Endothelial cell of umbilical vein (primary cell): ENCODE data around the gene PTPRU. TPM values are rescaled to one million over a fixed set of nuclear protein-coding genes. Genes with fewer than 3 reads are reported as not detected.

Experiments
- BruUV-seq: library from RNA; stranded (reverse); fragments of 400-500 nt; replicated peaks from 2 replicates; lab custom pipeline; 2021; lab: Mats Ljungman, UMichigan
- CTCF ChIA-PET: fragments of 300-600, 350-600 bp; sonication (Branson Sonifier 250); formaldehyde crosslinking; loops from one replicate; lab custom pipeline; 2021; ENCODE audit warnings: antibody characterized with exemption, inconsistent platforms; lab: Charles Lee
- POLR2A ChIA-PET: fragments of 300-600, 350-600 bp; sonication (Branson Sonifier 250); formaldehyde crosslinking; loops from one replicate; lab custom pipeline; 2021; ENCODE audit warnings: antibody characterized with exemption, inconsistent platforms; lab: Charles Lee
- DNase-seq: peaks from one replicate; pipeline ENCODE4 v3.0.0-alpha.2; 2011; ENCODE audit warnings: low read depth, low spot score
- FAIRE-seq: peaks from 2 replicates; lab custom pipeline; 2011; peaks lifted over from hg19 to GRCh38; lab: Jason Lieb, UNC
- H2AFZ ChIP-seq: 2 replicates; pipeline ENCODE4 v1.6.0; 2012; ENCODE audit warnings: low read depth, low read length, control low read depth, inconsistent platforms
- H3K27ac ChIP-seq: 2 replicates; pipeline ENCODE4 v1.5.1; 2011; ENCODE audit warnings: low read depth, mild to moderate bottlenecking, control low read depth, low read length, moderate library complexity; ENCODE audit not compliant: insufficient read depth
- H3K27me3 ChIP-seq, 2 experiments: 2 replicates each; pipeline versions ENCODE4 v1.6.0 to v1.6.1; 2011; ENCODE audit warnings: low read length in 2 of 2, mixed read lengths in 1 of 2; ENCODE audit not compliant: control insufficient read depth in 2 of 2, insufficient read depth in 2 of 2
- H3K36me3 ChIP-seq, 2 experiments: 2 replicates in 1 of 2; 3 replicates in 1 of 2; pipeline ENCODE4 v1.5.1; 2011; ENCODE audit warnings: low read length in 2 of 2, mild to moderate bottlenecking in 1 of 2, moderate library complexity in 1 of 2; ENCODE audit not compliant: control insufficient read depth in 2 of 2, insufficient read depth in 2 of 2; ENCODE audit errors: extremely low read depth in 1 of 2
- H3K4me1 ChIP-seq: 3 replicates; pipeline ENCODE4 v1.5.1; 2011; ENCODE audit warnings: mild to moderate bottlenecking, low read length; ENCODE audit not compliant: control insufficient read depth, insufficient read depth; ENCODE audit errors: extremely low read depth
- H3K4me2 ChIP-seq: 2 replicates; pipeline ENCODE4 v1.6.1; 2011; ENCODE audit warnings: low read length, control low read depth, mixed read lengths; ENCODE audit not compliant: insufficient read depth
- H3K4me3 ChIP-seq, 3 experiments: fragments of 200-600 bp in 1 of 3; sonication (generic), shearing (Covaris generic) in 1 of 3; replicated peaks in 1 of 3; 2 replicates each; pipeline ENCODE4 v1.5.1; 2011 to 2016; ENCODE audit warnings: control low read depth in 3 of 3, low read length in 3 of 3, mild to moderate bottlenecking in 2 of 3, inconsistent platforms in 1 of 3, low read depth in 1 of 3, moderate library complexity in 1 of 3; ENCODE audit not compliant: insufficient read depth in 1 of 3
- H3K79me2 ChIP-seq: 2 replicates; pipeline ENCODE4 v1.6.0; 2012; ENCODE audit warnings: low read length, inconsistent platforms; ENCODE audit not compliant: control insufficient read depth, insufficient read depth
- H3K9ac ChIP-seq: replicated peaks from 2 replicates; pipeline ENCODE3; 2011; ENCODE audit warnings: low read length, control low read depth; ENCODE audit not compliant: insufficient read depth; ENCODE audit errors: extremely low read depth
- H3K9me1 ChIP-seq: replicated peaks from 3 replicates; pipeline ENCODE4 v1.6.0; 2011; ENCODE audit warnings: mild to moderate bottlenecking, low read length; ENCODE audit not compliant: control insufficient read depth, insufficient read depth; ENCODE audit errors: extremely low read depth
- H3K9me3 ChIP-seq: replicated peaks from 2 replicates; pipeline ENCODE4 v1.5.1; 2012; ENCODE audit warnings: low read length, inconsistent platforms; ENCODE audit not compliant: control insufficient read depth, insufficient read depth
- H4K20me1 ChIP-seq: replicated peaks from 2 replicates; pipeline ENCODE3; 2011; ENCODE audit warnings: mild to moderate bottlenecking, low read length; ENCODE audit not compliant: control insufficient read depth, insufficient read depth; ENCODE audit errors: extremely low read depth
- EZH2 ChIP-seq: IDR thresholded peaks from 2 replicates; pipeline ENCODE4 v1.6.1; 2012; ENCODE audit warnings: borderline replicate concordance, low read depth, mild to moderate bottlenecking, moderate library complexity, low read length, inconsistent platforms; ENCODE audit not compliant: severe bottlenecking
- FOS ChIP-seq: IDR thresholded peaks from 2 replicates; pipeline ENCODE4 v1.6.1; 2011; ENCODE audit warnings: mild to moderate bottlenecking, low read length, moderate library complexity, borderline replicate concordance; ENCODE audit not compliant: insufficient read depth
- GATA2 ChIP-seq: IDR thresholded peaks from 2 replicates; pipeline ENCODE4 v1.7.0; 2011; ENCODE audit warnings: low read depth, mild to moderate bottlenecking, moderate library complexity, mixed read lengths, low read length; ENCODE audit not compliant: insufficient read length, insufficient read depth
- JUN ChIP-seq: IDR thresholded peaks from 2 replicates; pipeline ENCODE4 v1.6.1; 2011; ENCODE audit warnings: borderline replicate concordance, low read depth; ENCODE audit not compliant: insufficient read length, insufficient read depth
- MYC ChIP-seq: IDR thresholded peaks from one replicate; pipeline ENCODE4 v1.6.1; 2011; ENCODE audit warnings: mild to moderate bottlenecking, low read depth, low read length
- POLR2A ChIP-seq: IDR thresholded peaks from 2 replicates; pipeline ENCODE4 v1.6.1; 2012; ENCODE audit warnings: low read depth, mild to moderate bottlenecking, control low read depth, low read length
- POLR2AphosphoS5 ChIP-seq: IDR thresholded peaks from 2 replicates; pipeline ENCODE4 v1.6.1; 2012; ENCODE audit warnings: low read depth, mild to moderate bottlenecking, control low read depth, low read length, moderate library complexity; ENCODE audit not compliant: insufficient read depth
- dilution Hi-C: fragments of 300-500 bp; cut with MboI; formaldehyde crosslinking; loops from one replicate; pipeline ENCODE4 v1.15.0; 2019; ENCODE audit warnings: low sequenced_read_pairs; ENCODE audit not compliant: extremely low pct_ligation_motif_present
- intact Hi-C: fragments of 100-400 bp; cut with micrococcal nuclease; formaldehyde crosslinking; loops from one replicate; pipeline ENCODE4 v1.10.0; 2022
- polyA plus RNA-seq, 4 experiments: library from polyadenylated mRNA; depleted of rRNA in 3 of 4; stranded (reverse) in 3 of 4; unstranded in 1 of 4; fragments of >200 nt; gene quantifications; 2 replicates each; pipeline versions ENCODE4 v1.2.1 to v1.2.3, GENCODE V29; 2011 to 2012; ENCODE audit warnings: missing spikeins in 1 of 4
- total RNA-seq: library from RNA; stranded (reverse); gene quantifications from 2 replicates; pipeline ENCODE4 v1.2.3, GENCODE V29; 2021
- TF ChIP-seq, protein P1 (sequence below), 2 donors: IDR thresholded peaks; 1 replicate in 1 of 2; 2 replicates in 1 of 2; pipeline ENCODE4 v1.5.1; 2011; ENCODE audit warnings: low read length in 2 of 2, mild to moderate bottlenecking in 2 of 2, moderate library complexity in 2 of 2, control low read depth in 1 of 2, inconsistent platforms in 1 of 2, low read depth in 1 of 2; ENCODE audit not compliant: insufficient read depth in 1 of 2; ENCODE audit errors: extremely low read depth in 1 of 2
- TF ChIP-seq, protein P2 (sequence below): IDR thresholded peaks from 2 replicates; pipeline ENCODE4 v1.6.1; 2011; ENCODE audit not compliant: insufficient read depth, insufficient read length

Gene PTPRU
- total and polyA plus RNA-seq, 2 donors (not counting 3 experiments of a cell fraction or from before 2014, with no cell fraction given): 0.58 to 2.6 TPM

DNA sequence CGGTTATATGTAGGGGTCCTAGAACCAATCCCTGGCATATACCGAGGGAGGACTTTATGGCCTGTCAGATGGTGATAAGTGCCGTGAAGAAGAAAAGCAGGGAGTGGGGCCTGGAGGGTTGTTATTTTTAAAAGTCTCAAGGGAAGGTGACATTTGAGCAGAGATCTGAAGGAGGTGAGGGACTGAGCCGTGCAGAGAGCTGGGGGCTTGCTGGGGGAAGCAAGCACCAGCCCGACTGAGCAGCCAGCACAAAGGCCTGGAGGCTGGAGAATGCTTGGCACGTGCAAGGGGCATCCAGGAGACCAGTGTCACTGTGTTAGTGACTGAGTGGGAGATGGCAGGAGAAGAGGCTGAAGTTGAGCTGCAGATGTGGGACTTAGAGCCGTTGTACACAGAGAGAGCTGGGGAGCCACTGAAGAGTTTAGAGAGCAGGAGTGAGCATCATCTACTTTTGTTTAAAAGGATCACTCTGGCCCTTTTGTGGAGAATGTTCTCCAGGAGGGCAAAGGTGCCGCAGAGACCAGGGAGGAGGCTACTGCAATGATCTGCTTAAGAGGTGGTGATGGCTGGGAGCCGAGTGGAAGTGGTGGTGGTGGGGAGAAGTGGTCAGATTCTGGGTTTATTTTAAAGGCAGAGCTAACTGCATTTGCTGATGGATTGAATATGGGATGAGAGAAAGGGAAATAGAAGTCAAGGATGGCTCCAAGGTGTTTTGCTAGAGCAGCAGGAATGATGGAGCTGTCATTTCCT lies 31.2 kb downstream of the PTPRU start:
- POLR2A ChIA-PET: no interaction called here
- CTCF ChIA-PET: interaction anchor here (1.5 kb wide), 1 partner anchor 1113 kb away, joined by 3 read pairs; no protein-coding TSS in a partner anchor

More for the DNA sequence above, 31.2 kb downstream of the PTPRU start:
- Histone ChIP-seq H3K4me3 (no peak overlapping the region), H3K9me1 (no peaks in the 10 kb centered on the region), H3K4me1 (no peaks in the 10 kb centered on the region), H3K79me2 (no peaks in the 10 kb centered on the region), H3K27me3 (peaks cover 6 to 11% of the 10 kb centered on the region in 2 experiments), H3K36me3 (no peaks in the 10 kb centered on the region), H2AFZ (no peak overlapping the region), H3K27ac (no peak overlapping the region), H3K9ac (no peak overlapping the region), H3K4me2 (no peak overlapping the region), H3K9me3 (no peaks in the 10 kb centered on the region), H4K20me1 (no peaks in the 10 kb centered on the region)
- DNase-seq: no peak
- FAIRE-seq: no peak
- BruUV-seq: no TSS peak
- intact Hi-C loops: no loop called here
- dilution Hi-C loops: no loop called here
- TF ChIP-seq EZH2 (no peak), MYC (no peak), FOS (no peak), GATA2 (no peak), POLR2AphosphoS5 (no peak), POLR2A (no peak), JUN (no peak)
- TF ChIP-seq, protein P1, sequence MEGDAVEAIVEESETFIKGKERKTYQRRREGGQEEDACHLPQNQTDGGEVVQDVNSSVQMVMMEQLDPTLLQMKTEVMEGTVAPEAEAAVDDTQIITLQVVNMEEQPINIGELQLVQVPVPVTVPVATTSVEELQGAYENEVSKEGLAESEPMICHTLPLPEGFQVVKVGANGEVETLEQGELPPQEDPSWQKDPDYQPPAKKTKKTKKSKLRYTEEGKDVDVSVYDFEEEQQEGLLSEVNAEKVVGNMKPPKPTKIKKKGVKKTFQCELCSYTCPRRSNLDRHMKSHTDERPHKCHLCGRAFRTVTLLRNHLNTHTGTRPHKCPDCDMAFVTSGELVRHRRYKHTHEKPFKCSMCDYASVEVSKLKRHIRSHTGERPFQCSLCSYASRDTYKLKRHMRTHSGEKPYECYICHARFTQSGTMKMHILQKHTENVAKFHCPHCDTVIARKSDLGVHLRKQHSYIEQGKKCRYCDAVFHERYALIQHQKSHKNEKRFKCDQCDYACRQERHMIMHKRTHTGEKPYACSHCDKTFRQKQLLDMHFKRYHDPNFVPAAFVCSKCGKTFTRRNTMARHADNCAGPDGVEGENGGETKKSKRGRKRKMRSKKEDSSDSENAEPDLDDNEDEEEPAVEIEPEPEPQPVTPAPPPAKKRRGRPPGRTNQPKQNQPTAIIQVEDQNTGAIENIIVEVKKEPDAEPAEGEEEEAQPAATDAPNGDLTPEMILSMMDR (IDR thresholded peaks at IDR 0.05; ENCODE audit: extremely low read depth in 1 of 2, insufficient read depth in 1 of 2, low read depth in 1 of 2, low read length in 2 of 2): no peak
- TF ChIP-seq, protein P2, sequence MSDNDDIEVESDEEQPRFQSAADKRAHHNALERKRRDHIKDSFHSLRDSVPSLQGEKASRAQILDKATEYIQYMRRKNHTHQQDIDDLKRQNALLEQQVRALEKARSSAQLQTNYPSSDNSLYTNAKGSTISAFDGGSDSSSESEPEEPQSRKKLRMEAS: no peak
